ENCODE results near the gene TKT. TPM values are rescaled to one million over a fixed set of nuclear protein-coding genes. Genes with fewer than 3 reads are reported as not detected.

Gene TKT
- total RNA-seq, 1 donor from 2014 or later, result 437 TPM

DNA sequence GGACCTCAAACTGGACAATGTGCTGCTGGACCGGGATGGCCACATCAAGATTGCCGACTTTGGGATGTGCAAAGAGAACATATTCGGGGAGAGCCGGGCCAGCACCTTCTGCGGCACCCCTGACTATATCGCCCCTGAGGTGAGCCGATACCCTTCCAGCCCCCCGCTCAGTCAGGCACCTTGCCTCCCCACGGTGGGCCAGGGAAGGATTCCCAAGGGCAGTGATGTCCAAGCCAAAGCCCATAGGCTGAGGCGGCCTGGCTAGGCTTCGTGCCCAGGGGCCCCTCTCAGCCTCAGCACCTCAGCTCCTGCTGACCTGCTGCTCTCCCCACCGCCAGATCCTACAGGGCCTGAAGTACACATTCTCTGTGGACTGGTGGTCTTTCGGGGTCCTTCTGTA, 67.1 kb downstream of the TKT start:
- no peak for ATAC-seq

DNA sequence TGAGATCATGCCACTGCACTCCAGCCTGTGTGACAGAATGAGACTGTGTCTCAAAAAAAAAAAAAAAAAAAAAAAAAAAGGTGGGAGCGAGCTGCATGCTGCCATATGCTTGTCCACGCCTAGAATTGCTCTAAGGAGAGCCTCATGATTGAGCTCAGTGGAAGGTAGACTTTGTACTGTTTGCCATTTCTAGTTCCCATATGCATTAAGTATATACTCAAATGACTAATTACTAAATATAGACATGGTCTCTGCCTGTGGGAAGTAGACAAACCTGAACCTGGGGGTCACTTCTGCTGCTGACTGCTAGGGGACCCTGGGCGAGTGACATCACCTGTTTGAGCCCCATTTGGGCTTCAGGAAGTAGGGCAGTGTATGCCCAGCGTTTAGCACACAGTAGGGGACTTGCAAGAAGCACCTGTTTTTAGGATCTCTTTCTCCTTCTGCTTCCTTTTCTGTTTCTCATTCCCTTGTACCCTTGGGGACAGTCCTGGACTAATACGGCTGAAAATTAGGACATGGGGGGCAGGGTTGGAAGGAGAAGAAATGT, 67.6 kb downstream of the TKT start:
- Histone ChIP-seq H3K4me1 (no peaks in the 10 kb centered on the region), H3K27me3 (ENCODE audit: low read depth) (no peaks in the 10 kb centered on the region), H3K9me3 (no peaks in the 10 kb centered on the region), H3K4me3 (no peak overlapping the region), H3K27ac (no peak overlapping the region), H3K36me3 (peaks cover 100% of the 10 kb centered on the region)
- TF ChIP-seq, protein P1, sequence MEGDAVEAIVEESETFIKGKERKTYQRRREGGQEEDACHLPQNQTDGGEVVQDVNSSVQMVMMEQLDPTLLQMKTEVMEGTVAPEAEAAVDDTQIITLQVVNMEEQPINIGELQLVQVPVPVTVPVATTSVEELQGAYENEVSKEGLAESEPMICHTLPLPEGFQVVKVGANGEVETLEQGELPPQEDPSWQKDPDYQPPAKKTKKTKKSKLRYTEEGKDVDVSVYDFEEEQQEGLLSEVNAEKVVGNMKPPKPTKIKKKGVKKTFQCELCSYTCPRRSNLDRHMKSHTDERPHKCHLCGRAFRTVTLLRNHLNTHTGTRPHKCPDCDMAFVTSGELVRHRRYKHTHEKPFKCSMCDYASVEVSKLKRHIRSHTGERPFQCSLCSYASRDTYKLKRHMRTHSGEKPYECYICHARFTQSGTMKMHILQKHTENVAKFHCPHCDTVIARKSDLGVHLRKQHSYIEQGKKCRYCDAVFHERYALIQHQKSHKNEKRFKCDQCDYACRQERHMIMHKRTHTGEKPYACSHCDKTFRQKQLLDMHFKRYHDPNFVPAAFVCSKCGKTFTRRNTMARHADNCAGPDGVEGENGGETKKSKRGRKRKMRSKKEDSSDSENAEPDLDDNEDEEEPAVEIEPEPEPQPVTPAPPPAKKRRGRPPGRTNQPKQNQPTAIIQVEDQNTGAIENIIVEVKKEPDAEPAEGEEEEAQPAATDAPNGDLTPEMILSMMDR (IDR thresholded peaks at IDR 0.05), result no peak
- ATAC-seq, result no peak
- no peak for DNase-seq
- intact Hi-C loops (cut with DNase I), result no loop called here

More for the DNA sequence above, 67.1 kb downstream of the TKT start:
- Histone ChIP-seq H3K9me3 (no peaks in the 10 kb centered on the region), H3K4me3 (no peak overlapping the region), H3K27ac (no peak overlapping the region), H3K36me3 (peaks cover 100% of the 10 kb centered on the region), H3K27me3 (ENCODE audit: low read depth) (no peaks in the 10 kb centered on the region), H3K4me1 (no peaks in the 10 kb centered on the region)
- intact Hi-C loops (cut with DNase I), result no loop called here
- no peak for DNase-seq
- TF ChIP-seq, protein P1 (IDR thresholded peaks at IDR 0.05), result no peak

DNA sequence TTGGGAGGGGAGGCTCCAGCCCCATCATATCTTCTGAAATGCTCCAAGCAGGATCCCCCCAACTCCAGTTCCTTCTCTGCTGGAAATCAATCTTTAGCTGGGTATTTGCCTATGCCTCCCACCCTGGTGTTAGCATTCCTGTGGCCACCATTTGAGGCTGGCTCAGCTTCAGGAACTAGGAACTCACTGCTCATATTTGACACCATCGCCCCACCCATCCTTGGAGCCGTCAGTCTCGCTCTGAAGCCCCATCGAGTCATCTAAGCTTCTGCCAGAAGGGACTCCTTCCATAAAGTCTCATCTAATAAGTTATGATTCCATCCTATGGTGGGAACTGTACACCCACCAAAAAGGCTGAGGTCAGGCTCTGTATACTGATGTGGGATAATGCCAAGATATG, 68.4 kb downstream of the TKT start:
- no peaks in the 10 kb centered on the region for H3K27me3 ChIP-seq (ENCODE audit: low read depth)
- no peak overlapping the region for H3K27ac ChIP-seq
- intact Hi-C loops (cut with DNase I), result no loop called here
- no peaks in the 10 kb centered on the region for H3K9me3 ChIP-seq
- peaks cover 100% of the 10 kb centered on the region for H3K36me3 ChIP-seq
- no peak overlapping the region for H3K4me3 ChIP-seq
- no peaks in the 10 kb centered on the region for H3K4me1 ChIP-seq
- DNase-seq (no peak), ATAC-seq (no peak)
- TF ChIP-seq, protein P1 (IDR thresholded peaks at IDR 0.05), result no peak

DNA sequence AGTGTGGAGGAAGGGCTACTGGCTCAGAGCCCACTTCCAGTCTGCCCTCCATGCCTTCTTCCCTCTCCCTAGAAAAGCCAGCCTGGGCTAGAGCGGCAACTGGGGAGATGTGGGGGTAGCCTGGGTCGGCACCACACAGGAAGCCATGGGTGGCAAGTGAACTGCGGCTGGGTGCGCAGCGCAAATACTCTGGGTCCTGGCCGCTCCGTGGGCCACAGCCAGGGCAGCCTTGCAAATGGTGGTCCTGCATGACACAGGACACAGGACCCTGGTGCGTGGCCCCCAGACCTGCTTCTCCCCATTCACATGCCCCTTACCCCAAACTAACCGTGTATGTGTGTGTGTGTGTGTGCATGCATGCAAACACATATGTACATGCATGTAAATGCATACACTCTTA, 69.1 kb downstream of the TKT start:
- TF ChIP-seq, protein P1 (IDR thresholded peaks at IDR 0.05), result no peak
- H3K9me3 ChIP-seq, result no peaks in the 10 kb centered on the region
- no peak for ATAC-seq
- no peak overlapping the region for H3K27ac ChIP-seq
- intact Hi-C loops (cut with DNase I), result no loop called here
- no peaks in the 10 kb centered on the region for H3K27me3 ChIP-seq (ENCODE audit: low read depth)
- DNase-seq, result no peak
- H3K36me3 ChIP-seq, result peaks cover 100% of the 10 kb centered on the region
- H3K4me3 ChIP-seq, result no peak overlapping the region
- no peaks in the 10 kb centered on the region for H3K4me1 ChIP-seq

DNA sequence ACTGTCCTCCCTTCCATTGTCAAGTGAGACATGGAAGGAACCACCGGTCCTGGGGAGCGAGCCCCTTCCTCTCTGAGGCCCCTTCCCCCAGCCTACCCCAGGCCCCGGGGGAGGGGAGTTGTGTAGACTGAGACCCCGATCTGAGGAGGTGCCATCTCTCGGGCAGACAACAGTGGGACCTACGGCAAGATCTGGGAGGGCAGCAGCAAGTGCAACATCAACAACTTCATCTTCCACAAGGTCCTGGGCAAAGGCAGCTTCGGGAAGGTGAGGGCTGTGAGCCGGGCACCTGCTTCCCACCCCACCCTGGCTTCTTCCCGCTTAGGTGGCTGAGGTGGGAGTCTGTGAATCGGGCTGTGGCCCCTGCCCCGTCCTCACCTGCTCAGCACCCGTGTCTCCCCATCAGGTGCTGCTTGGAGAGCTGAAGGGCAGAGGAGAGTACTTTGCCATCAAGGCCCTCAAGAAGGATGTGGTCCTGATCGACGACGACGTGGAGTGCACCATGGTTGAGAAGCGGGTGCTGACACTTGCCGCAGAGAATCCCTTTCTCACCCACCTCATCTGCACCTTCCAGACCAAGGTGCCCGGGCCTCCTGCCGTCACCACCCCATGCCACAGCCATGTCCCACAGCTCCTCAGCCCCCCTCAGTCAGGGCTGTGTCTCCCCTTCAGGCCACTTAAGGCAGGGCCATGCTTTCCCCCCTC, 69.9 kb downstream of the TKT start:
- ATAC-seq, result no peak
- H3K36me3 ChIP-seq, result peaks cover 100% of the 10 kb centered on the region
- no peak for DNase-seq
- TF ChIP-seq, protein P1 (IDR thresholded peaks at IDR 0.05), result no peak
- H3K27me3 ChIP-seq (ENCODE audit: low read depth), result no peaks in the 10 kb centered on the region
- no peak overlapping the region for H3K4me3 ChIP-seq
- intact Hi-C loops (cut with DNase I), result no loop called here
- no peaks in the 10 kb centered on the region for H3K4me1 ChIP-seq
- no peaks in the 10 kb centered on the region for H3K9me3 ChIP-seq
- no peak overlapping the region for H3K27ac ChIP-seq

All from lower lobe of right lung (tissue), 2 donors.